Measurements from ENCODE around the gene TIAM2.

DNA sequence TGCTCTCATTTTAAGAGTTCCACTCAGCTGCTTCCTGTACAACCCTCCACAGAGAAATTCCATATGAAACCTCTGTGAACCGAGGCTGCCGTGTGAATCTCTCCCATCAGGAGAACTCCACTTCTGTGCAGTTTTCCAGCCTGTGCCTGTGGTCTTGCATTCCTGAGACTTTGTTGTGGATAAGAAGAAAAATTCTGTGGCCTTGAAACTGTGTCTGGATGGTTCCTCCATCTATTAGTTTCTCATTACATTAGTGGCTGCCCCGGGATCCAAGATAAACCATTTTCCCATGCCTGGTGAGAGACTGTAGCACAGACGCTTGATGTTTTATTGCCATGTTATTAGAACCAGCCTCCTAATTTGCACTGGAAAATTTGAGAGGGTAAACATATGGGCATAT lies 40.8 kb upstream of the TIAM2 start:
- TF ChIP-seq POLR2A (IDR thresholded peaks at IDR 0.05; ENCODE audit: low read depth, low read length) (no peak), POLR2AphosphoS5 (IDR thresholded peaks at IDR 0.05; ENCODE audit: insufficient read depth, low read depth, low read length) (no peak), EZH2 (IDR thresholded peaks at IDR 0.05; ENCODE audit: borderline replicate concordance, low read depth, low read length, severe bottlenecking) (no peak), MYC (IDR thresholded peaks at IDR 0.05; ENCODE audit: low read depth, low read length) (no peak), JUN (IDR thresholded peaks at IDR 0.05; ENCODE audit: borderline replicate concordance, insufficient read depth, insufficient read length, low read depth) (no peak), FOS (IDR thresholded peaks at IDR 0.05; ENCODE audit: borderline replicate concordance, insufficient read depth, low read length) (no peak)
- TF ChIP-seq, protein P1, sequence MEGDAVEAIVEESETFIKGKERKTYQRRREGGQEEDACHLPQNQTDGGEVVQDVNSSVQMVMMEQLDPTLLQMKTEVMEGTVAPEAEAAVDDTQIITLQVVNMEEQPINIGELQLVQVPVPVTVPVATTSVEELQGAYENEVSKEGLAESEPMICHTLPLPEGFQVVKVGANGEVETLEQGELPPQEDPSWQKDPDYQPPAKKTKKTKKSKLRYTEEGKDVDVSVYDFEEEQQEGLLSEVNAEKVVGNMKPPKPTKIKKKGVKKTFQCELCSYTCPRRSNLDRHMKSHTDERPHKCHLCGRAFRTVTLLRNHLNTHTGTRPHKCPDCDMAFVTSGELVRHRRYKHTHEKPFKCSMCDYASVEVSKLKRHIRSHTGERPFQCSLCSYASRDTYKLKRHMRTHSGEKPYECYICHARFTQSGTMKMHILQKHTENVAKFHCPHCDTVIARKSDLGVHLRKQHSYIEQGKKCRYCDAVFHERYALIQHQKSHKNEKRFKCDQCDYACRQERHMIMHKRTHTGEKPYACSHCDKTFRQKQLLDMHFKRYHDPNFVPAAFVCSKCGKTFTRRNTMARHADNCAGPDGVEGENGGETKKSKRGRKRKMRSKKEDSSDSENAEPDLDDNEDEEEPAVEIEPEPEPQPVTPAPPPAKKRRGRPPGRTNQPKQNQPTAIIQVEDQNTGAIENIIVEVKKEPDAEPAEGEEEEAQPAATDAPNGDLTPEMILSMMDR (IDR thresholded peaks at IDR 0.05; ENCODE audit: extremely low read depth in 1 of 2, insufficient read depth in 1 of 2, low read depth in 1 of 2, low read length in 2 of 2) = no peak
- TF ChIP-seq, protein P2, sequence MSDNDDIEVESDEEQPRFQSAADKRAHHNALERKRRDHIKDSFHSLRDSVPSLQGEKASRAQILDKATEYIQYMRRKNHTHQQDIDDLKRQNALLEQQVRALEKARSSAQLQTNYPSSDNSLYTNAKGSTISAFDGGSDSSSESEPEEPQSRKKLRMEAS (IDR thresholded peaks at IDR 0.05; ENCODE audit: insufficient read depth, insufficient read length) = no peak

All from endothelial cell of umbilical vein (primary cell).